Gastrocnemius medialis (tissue), 4 donors: ENCODE results near the gene CLEC1B. TPM values are rescaled to one million over a fixed set of nuclear protein-coding genes. Genes with fewer than 3 reads are reported as not detected.
"Not testable (repeated sequence)": the region's sequence is repeated elsewhere in the genome, so short reads cannot be mapped to it uniquely, and the experiment has no call there.

Experiments used
- ATAC-seq, 2 donors: fragments of 150-250 bp; one replicate each; pipeline ENCODE4 v1.9.1; 2016
- DNase-seq, 2 donors: peaks; one replicate each; pipeline ENCODE4 v3.0.0-alpha.2; 2019
- H3K27ac ChIP-seq, 4 donors: fragments of 200-600 bp; sonication (generic); 1 replicate in 1 of 4; 2 replicates in 3 of 4; pipeline ENCODE4 v1.5.1; 2016 to 2018; ENCODE audit warnings: mild to moderate bottlenecking in 2 of 4, moderate library complexity in 1 of 4
- H3K27me3 ChIP-seq, 3 donors: fragments of 200-600 bp; sonication (generic) in 2 of 3; 1 replicate in 1 of 3; 2 replicates in 2 of 3; pipeline versions ENCODE4 v1.5.1 to v1.6.0; 2016 to 2019; ENCODE audit warnings: mild to moderate bottlenecking in 1 of 3, moderate library complexity in 1 of 3
- H3K36me3 ChIP-seq, 2 donors: fragments of 200-600 bp; sonication (generic) in 1 of 2; one replicate each; pipeline ENCODE4 v1.5.1; 2017 to 2018
- H3K4me1 ChIP-seq, 2 donors: fragments of 200-600 bp; sonication (generic) in 1 of 2; one replicate each; pipeline ENCODE4 v1.5.1; 2016 to 2017; ENCODE audit warnings: mild to moderate bottlenecking in 2 of 2
- H3K4me3 ChIP-seq, 4 donors: fragments of 200-600 bp; sonication (generic) in 3 of 4; 1 replicate in 1 of 4; 2 replicates in 3 of 4; pipeline ENCODE4 v1.5.1; 2016 to 2019; ENCODE audit warnings: mild to moderate bottlenecking in 2 of 4
- H3K9me3 ChIP-seq, 3 donors: fragments of 200-600 bp; sonication (generic) in 2 of 3; 1 replicate in 1 of 3; 2 replicates in 2 of 3; pipeline ENCODE4 v1.5.1; 2016 to 2019
- POLR2A ChIP-seq, 2 donors: fragments of 450-650 bp; IDR thresholded peaks; one replicate each; pipeline ENCODE4 v1.6.1; 2017; ENCODE audit warnings: antibody characterized with exemption in 2 of 2, mild to moderate bottlenecking in 2 of 2, moderate library complexity in 2 of 2
- in situ Hi-C, 4 donors: fragments of 200-750 bp; cut with MboI; loops; one replicate each; pipeline versions ENCODE4 v1.15.0 to v1.8.0; 2017; ENCODE audit warnings: low sequenced_read_pairs in 4 of 4
- intact Hi-C: fragments of 100-400 bp; cut with DNase I; formaldehyde crosslinking; loops from one replicate; pipeline ENCODE4 v1.15.1; 2023; ENCODE audit warnings: low total_unique reads
- total RNA-seq, 4 donors: library from RNA; depleted of rRNA; stranded (reverse); fragments of >200 nt; gene quantifications; one replicate each; pipeline versions ENCODE4 v1.1.0 to v1.2.3, GENCODE V29; 2016
- TF ChIP-seq, protein P1 (sequence below), 5 experiments: fragments of 450-650 bp in 3 of 5; fragments of 200-600 bp in 2 of 5; sonication (generic) in 2 of 5; IDR thresholded peaks in 4 of 5; conservative IDR thresholded peaks in 1 of 5; 1 replicate in 4 of 5; 2 replicates in 1 of 5; pipeline ENCODE4 v1.5.1; 2016 to 2019; ENCODE audit warnings: antibody characterized with exemption in 5 of 5, mild to moderate bottlenecking in 3 of 5, moderate library complexity in 3 of 5

Gene CLEC1B
- total RNA-seq, 4 donors from 2014 or later = 0.53 TPM; not detected in 3

DNA sequence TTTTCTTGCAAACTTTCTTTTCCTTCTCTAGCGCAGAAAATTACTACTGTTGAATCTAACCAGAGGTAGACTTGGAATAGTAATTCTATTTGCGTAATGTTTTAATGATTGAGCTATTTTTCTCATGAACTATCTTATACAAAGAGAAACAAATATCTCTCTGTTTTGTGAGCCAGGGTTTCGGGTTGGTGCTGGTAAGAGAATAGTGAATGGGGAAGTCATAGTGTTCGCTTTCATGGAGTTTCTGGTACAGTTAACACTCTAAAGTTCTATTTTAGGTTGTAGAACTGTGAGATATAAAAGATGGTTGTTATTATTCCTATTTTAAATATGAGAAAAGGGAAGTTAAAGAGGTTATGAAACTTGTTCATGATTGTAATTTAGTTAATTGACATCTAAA lies 6.6 kb downstream of the CLEC1B start:
- no peak for TF ChIP-seq POLR2A (IDR thresholded peaks at IDR 0.05)
- TF ChIP-seq, protein P1, sequence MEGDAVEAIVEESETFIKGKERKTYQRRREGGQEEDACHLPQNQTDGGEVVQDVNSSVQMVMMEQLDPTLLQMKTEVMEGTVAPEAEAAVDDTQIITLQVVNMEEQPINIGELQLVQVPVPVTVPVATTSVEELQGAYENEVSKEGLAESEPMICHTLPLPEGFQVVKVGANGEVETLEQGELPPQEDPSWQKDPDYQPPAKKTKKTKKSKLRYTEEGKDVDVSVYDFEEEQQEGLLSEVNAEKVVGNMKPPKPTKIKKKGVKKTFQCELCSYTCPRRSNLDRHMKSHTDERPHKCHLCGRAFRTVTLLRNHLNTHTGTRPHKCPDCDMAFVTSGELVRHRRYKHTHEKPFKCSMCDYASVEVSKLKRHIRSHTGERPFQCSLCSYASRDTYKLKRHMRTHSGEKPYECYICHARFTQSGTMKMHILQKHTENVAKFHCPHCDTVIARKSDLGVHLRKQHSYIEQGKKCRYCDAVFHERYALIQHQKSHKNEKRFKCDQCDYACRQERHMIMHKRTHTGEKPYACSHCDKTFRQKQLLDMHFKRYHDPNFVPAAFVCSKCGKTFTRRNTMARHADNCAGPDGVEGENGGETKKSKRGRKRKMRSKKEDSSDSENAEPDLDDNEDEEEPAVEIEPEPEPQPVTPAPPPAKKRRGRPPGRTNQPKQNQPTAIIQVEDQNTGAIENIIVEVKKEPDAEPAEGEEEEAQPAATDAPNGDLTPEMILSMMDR (IDR thresholded peaks at IDR 0.05 in 4 of 5, conservative IDR thresholded peaks at IDR 0.05 in 1 of 5) = no peak
- no peaks in the 10 kb centered on the region for H3K27me3 ChIP-seq
- H3K27ac ChIP-seq = no peak overlapping the region
- DNase-seq = no peak
- H3K4me3 ChIP-seq = no peak overlapping the region
- H3K36me3 ChIP-seq = no peaks in the 10 kb centered on the region
- intact Hi-C loops (no loop called here), in situ Hi-C loops (no loop called here)
- no peaks in the 10 kb centered on the region for H3K4me1 ChIP-seq
- H3K9me3 ChIP-seq = no peaks in the 10 kb centered on the region
- no peak for ATAC-seq

DNA sequence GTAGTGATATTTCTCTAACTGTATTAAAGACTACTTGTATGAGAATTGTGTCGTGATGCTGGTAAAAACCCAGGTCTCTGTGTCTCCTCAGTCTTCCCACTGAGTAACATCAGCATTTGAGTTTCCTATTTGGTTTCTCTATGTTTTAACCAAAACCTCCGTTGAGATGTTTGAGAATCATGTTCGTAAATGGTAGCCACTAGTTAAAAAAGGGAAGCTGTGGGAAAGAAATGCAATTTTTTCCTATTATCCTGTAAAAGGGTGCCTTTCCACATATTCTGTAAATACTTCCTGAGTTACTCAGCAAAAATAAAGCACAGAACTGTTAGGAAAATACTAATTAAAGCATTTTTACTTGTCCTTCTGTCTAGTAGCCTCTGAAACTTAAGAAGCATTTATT lies 7.0 kb downstream of the CLEC1B start:
- intact Hi-C loops (no loop called here), in situ Hi-C loops (no loop called here)
- DNase-seq = no peak
- H3K36me3 ChIP-seq = no peaks in the 10 kb centered on the region
- H3K4me1 ChIP-seq = no peaks in the 10 kb centered on the region
- no peak for ATAC-seq
- no peaks in the 10 kb centered on the region for H3K9me3 ChIP-seq
- no peak overlapping the region for H3K4me3 ChIP-seq
- no peak for TF ChIP-seq POLR2A (IDR thresholded peaks at IDR 0.05)
- TF ChIP-seq, protein P1 (IDR thresholded peaks at IDR 0.05 in 4 of 5, conservative IDR thresholded peaks at IDR 0.05 in 1 of 5) = no peak
- no peaks in the 10 kb centered on the region for H3K27me3 ChIP-seq
- H3K27ac ChIP-seq = no peak overlapping the region

DNA sequence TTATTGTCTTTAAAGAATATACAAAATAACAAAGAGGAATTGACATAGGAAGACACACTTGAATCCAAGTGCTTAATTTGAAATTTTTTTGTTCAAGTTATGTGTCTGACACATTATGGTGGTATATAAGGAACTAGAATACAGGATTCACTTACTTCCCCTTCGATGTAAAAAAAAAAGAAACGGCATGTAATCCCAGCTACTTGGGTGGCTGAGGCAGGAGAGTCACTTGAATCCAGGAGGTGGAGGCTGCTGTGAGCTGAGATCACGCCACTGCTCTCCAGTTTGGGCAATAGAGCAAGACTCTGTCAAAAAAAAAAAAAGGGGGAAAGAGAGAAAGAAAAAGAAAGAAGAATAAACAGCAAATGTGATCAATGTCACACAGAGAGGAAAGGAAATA lies 18.8 kb downstream of the CLEC1B start:
- Histone ChIP-seq H3K4me1 (no peaks in the 10 kb centered on the region), H3K36me3 (no peaks in the 10 kb centered on the region), H3K9me3 (no peaks in the 10 kb centered on the region), H3K4me3 (no peak overlapping the region), H3K27ac (no peak overlapping the region), H3K27me3 (no peaks in the 10 kb centered on the region)
- TF ChIP-seq, protein P1 (IDR thresholded peaks at IDR 0.05 in 4 of 5, conservative IDR thresholded peaks at IDR 0.05 in 1 of 5) = no peak
- TF ChIP-seq POLR2A (IDR thresholded peaks at IDR 0.05) = no peak
- in situ Hi-C loops = no loop called here
- intact Hi-C loops = no loop called here
- no peak for ATAC-seq
- DNase-seq = no peak

DNA sequence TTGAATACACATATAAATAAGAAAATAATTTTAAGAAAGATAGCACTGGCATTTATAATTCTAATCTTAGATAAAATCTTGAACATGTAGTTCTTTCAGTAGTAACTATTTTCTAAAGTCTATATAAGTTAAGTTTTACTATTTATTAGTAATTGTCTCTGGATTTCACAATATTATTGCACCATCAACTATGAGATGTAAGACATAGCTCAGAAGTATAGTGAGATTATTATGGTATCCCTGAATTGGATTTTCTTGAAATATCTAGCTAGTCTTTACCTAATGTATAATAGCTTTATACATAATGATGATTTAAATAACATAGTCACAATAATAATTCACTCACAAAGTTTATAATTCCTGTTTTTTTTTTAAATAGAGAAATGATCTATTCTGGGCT lies 21.0 kb downstream of the CLEC1B start:
- no peak for DNase-seq
- intact Hi-C loops = no loop called here
- no peaks in the 10 kb centered on the region for H3K36me3 ChIP-seq
- H3K4me1 ChIP-seq = no peaks in the 10 kb centered on the region
- no peak for TF ChIP-seq POLR2A (IDR thresholded peaks at IDR 0.05)
- TF ChIP-seq, protein P1 (IDR thresholded peaks at IDR 0.05 in 4 of 5, conservative IDR thresholded peaks at IDR 0.05 in 1 of 5) = no peak
- no peak overlapping the region for H3K4me3 ChIP-seq
- H3K27ac ChIP-seq = no peak overlapping the region
- no peak for ATAC-seq
- no peaks in the 10 kb centered on the region for H3K27me3 ChIP-seq
- in situ Hi-C loops = no loop called here
- H3K9me3 ChIP-seq = no peaks in the 10 kb centered on the region

DNA sequence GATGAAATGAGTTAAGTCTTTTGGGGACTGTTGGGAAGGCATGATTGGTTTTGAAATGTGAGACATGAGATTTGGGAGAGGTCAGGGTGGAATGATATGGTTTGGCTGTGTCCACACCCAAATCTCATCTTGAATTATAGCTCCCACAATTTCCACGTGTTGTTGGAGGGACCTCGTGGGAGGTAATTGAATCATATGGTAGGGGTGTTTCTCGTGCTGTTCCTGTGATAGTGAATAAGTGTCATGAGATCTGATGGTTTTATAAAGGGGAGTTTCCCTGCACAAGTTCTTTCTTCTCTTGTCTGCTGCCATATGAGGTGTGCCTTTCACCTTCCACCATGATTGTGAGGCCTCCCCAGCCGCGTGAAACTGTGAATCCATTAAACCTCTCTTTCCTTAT lies 22.3 kb downstream of the CLEC1B start:
- intact Hi-C loops, H3K9me3 ChIP-seq, ATAC-seq: not testable (repeated sequence)

More for the DNA sequence above, 22.3 kb downstream of the CLEC1B start:
- H3K36me3 ChIP-seq, DNase-seq, H3K4me3 ChIP-seq, H3K27me3 ChIP-seq, H3K4me1 ChIP-seq, in situ Hi-C loops, H3K27ac ChIP-seq: not testable (repeated sequence)
